HG03354 (cell line): ENCODE results near the gene RAD51B.
"Not testable (repeated sequence)": the region's sequence is repeated elsewhere in the genome, so short reads cannot be mapped to it uniquely, and the experiment has no call there.

Experiments used
- ATAC-seq: cut with Tn5 transposase; IDR thresholded peaks from one replicate; pipeline ENCODE4 v1.9.1; 2021; ENCODE audit warnings: mild to moderate bottlenecking; ENCODE audit not compliant: unreplicated experiment, poor library complexity, severe bottlenecking

Gene RAD51B

GRCh38 chr14:67819563-67820421, at the start of gene RAD51B:
TSS of gene RAD51B (plus strand) at chr14:67819779.
- peak; percentile 70 for ATAC-seq

GRCh38 chr14:67773844-67774377, 45.7 kb upstream of the RAD51B start:
- ATAC-seq, result no peak

GRCh38 chr14:67776653-67777322, 42.8 kb upstream of the RAD51B start:
- ATAC-seq, result no peak

- no peak for ATAC-seq
Observed at GRCh38 chr14:67778792-67779191, 40.8 kb upstream of the RAD51B start.

GRCh38 chr14:67782090-67782489, 37.5 kb upstream of the RAD51B start:
- ATAC-seq, result no peak

GRCh38 chr14:67784244-67784823, 35.2 kb upstream of the RAD51B start:
- ATAC-seq, result no peak

GRCh38 chr14:67785270-67786109, 34.1 kb upstream of the RAD51B start:
- ATAC-seq, result no peak

GRCh38 chr14:67787673-67788072, 31.9 kb upstream of the RAD51B start:
- no peak for ATAC-seq

GRCh38 chr14:67798731-67799130, 20.8 kb upstream of the RAD51B start:
- ATAC-seq, result no peak

GRCh38 chr14:67800743-67801142, 18.8 kb upstream of the RAD51B start:
- no peak for ATAC-seq

GRCh38 chr14:67806246-67806645, 13.3 kb upstream of the RAD51B start:
- ATAC-seq, result no peak

- no peak for ATAC-seq
Observed at GRCh38 chr14:67814821-67815220, 4.8 kb upstream of the RAD51B start.

- no peak for ATAC-seq
Observed at GRCh38 chr14:67815573-67816225, 3.9 kb upstream of the RAD51B start.

GRCh38 chr14:67816326-67817002, 3.1 kb upstream of the RAD51B start, which contains the start of gene ZFYVE26:
TSS of gene ZFYVE26 (minus strand) at chr14:67816590. CDS start at chr14:67815963, 627 bp downstream.
- peak; percentile 88 for ATAC-seq

GRCh38 chr14:67817750-67818438, 1.7 kb upstream of the RAD51B start:
- ATAC-seq, result no peak

- ATAC-seq, result not testable (repeated sequence)
Observed at GRCh38 chr14:67818476-67818875, 1.1 kb upstream of the RAD51B start.

- no peak for ATAC-seq
Observed at GRCh38 chr14:67820428-67820971, 921 bp downstream of the RAD51B start.

- ATAC-seq, result no peak
Observed at GRCh38 chr14:67821121-67821520, 1.5 kb downstream of the RAD51B start.
